Muscle of leg (tissue), 11 donors: ENCODE measurements around the gene OR52J3. TPM values are rescaled to one million over a fixed set of nuclear protein-coding genes. Genes with fewer than 3 reads are reported as not detected.
"Not testable (repeated sequence)": the region's sequence is repeated elsewhere in the genome, so short reads cannot be mapped to it uniquely, and the experiment has no call there.

ENCODE experiments used
- DNase-seq: peaks from one replicate; pipeline ENCODE4 v3.0.0; 2013
- H3K27ac ChIP-seq: one replicate; pipeline ENCODE4 v1.5.1; 2013; ENCODE audit warnings: mild to moderate bottlenecking, low read length, control low read depth
- H3K27me3 ChIP-seq: one replicate; pipeline ENCODE4 v1.6.1; 2013; ENCODE audit warnings: low read length; ENCODE audit not compliant: control insufficient read depth, insufficient read depth
- H3K36me3 ChIP-seq: one replicate; pipeline ENCODE4 v1.6.1; 2013; ENCODE audit warnings: low read length; ENCODE audit not compliant: control insufficient read depth, insufficient read depth
- H3K4me1 ChIP-seq: one replicate; pipeline ENCODE4 v1.6.1; 2013; ENCODE audit warnings: low read length; ENCODE audit not compliant: control insufficient read depth, insufficient read depth
- H3K4me3 ChIP-seq: one replicate; pipeline ENCODE4 v1.5.1; 2013; ENCODE audit warnings: low read length, control low read depth
- H3K9me3 ChIP-seq: replicated peaks from 2 replicates; pipeline ENCODE4 v1.6.1; 2013; ENCODE audit warnings: low read depth, low read length; ENCODE audit not compliant: control insufficient read depth
- WGBS: methylation state at CpG from one replicate; pipeline ENCODE4 v1.1.5; 2013; ENCODE audit warnings: missing lambda C conversion rate; ENCODE audit not compliant: insufficient coverage; 5-methylcytosine and 5-hydroxymethylcytosine counted together
- polyA plus RNA-seq, 8 donors: library from polyadenylated mRNA; unstranded; fragments of 120-200 nt; gene quantifications; one replicate each; pipeline versions ENCODE4 v1.2.1 to v1.2.3, GENCODE V29; 2013; ENCODE audit warnings: inconsistent platforms in 1 of 8, low replicate concordance in 1 of 8; ENCODE audit not compliant: insufficient read length in 8 of 8, insufficient read depth in 1 of 8
- total RNA-seq: library from RNA; stranded (reverse); fragments of 120-200 nt; gene quantifications from one replicate; pipeline ENCODE4 v1.2.4, GENCODE V29; 2013

Gene OR52J3
- total and polyA plus RNA-seq, 9 donors, result not detected

- WGBS, result 82% methylated on average over 3 of the region's 3 CpGs
These were observed 4.2 kb upstream of the OR52J3 start for GRCh38 chr11:5042091-5042490.

GRCh38 chr11:5043380-5043779 lies 2.9 kb upstream of the OR52J3 start:
- Histone ChIP-seq H3K27me3 (no peaks in the 10 kb centered on the region), H3K4me1 (no peaks in the 10 kb centered on the region), H3K27ac (no peak overlapping the region), H3K36me3 (no peaks in the 10 kb centered on the region), H3K9me3 (no peaks in the 10 kb centered on the region), H3K4me3 (no peak overlapping the region)
- DNase-seq, result no peak
- WGBS, result no CpG with 5 or more reads among the region's 2 CpGs

More at GRCh38 chr11:5042091-5042490, 4.2 kb upstream of the OR52J3 start:
- H3K36me3 ChIP-seq, result no peaks in the 10 kb centered on the region
- H3K4me1 ChIP-seq, result no peaks in the 10 kb centered on the region
- no peak overlapping the region for H3K27ac ChIP-seq
- H3K27me3 ChIP-seq, result no peaks in the 10 kb centered on the region
- H3K4me3 ChIP-seq, result no peak overlapping the region
- DNase-seq, result no peak
- H3K9me3 ChIP-seq, result no peaks in the 10 kb centered on the region

DNA sequence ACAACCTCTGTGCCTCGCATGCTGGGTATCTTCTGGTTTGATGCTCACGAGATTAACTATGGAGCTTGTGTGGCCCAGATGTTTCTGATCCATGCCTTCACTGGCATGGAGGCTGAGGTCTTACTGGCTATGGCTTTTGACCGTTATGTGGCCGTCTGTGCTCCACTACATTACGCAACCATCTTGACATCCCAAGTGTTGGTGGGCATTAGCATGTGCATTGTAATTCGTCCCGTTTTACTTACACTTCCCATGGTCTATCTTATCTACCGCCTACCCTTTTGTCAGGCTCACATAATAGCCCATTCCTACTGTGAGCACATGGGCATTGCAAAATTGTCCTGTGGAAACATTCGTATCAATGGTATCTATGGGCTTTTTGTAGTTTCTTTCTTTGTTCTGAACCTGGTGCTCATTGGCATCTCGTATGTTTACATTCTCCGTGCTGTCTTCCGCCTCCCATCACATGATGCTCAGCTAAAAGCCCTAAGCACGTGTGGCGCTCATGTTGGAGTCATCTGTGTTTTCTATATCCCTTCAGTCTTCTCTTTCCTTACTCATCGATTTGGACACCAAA lies 516 bp downstream of the OR52J3 start:
- no peak overlapping the region for H3K27ac ChIP-seq
- WGBS, result 80% methylated on average over 9 of the region's 15 CpGs
- H3K27me3 ChIP-seq, result no peaks in the 10 kb centered on the region
- no peak for DNase-seq
- H3K9me3 ChIP-seq, result no peaks in the 10 kb centered on the region
- no peaks in the 10 kb centered on the region for H3K4me1 ChIP-seq
- no peak overlapping the region for H3K4me3 ChIP-seq
- H3K36me3 ChIP-seq, result no peaks in the 10 kb centered on the region

DNA sequence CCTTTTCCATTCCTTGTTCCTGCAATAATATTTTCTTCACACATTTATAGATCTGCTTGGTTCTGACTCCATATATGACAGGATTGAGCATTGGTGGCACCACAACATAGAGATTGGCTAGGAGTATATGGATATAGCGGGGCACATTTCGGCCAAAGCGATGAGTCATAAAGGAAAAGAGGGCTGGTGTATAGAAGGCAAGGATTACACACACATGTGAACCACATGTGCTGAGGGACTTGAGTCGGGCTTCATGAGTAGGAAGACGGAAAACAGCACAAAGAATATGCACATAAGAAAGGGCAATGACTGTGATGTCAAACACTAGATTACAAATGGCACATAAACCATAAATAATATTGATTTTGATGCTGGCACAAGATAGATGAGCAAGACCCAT lies 12.4 kb downstream of the OR52J3 start:
- WGBS, result no CpG with 5 or more reads among the region's 5 CpGs
- H3K36me3 ChIP-seq, H3K4me3 ChIP-seq: not testable (repeated sequence)

DNA sequence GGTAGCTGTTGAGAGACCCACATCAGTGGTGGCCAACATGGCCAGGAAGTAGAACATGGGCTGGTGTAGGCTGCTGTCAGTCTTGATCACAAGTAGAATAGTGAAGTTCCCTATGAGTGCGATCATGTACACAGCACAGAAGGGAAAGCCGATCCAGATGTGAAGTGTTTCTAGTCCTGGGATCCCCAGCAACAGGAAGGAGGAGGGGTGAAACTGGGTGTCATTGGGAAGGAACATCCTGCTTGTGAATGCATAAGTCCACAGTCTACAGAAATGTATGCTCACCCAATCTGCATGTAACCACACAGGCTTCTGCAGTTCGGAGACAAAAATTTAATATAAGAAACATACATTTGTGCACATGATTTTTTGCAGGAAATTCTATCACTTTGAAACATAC lies 13.1 kb downstream of the OR52J3 start, which contains the start of gene OR52E2:
Gene OR52E2 (minus strand): TSS at position 237 of the 400 bp plus-strand sequence. CDS start 0 bp downstream, at position 237.
- H3K27ac ChIP-seq, result no peak within 1 kb of the TSS
- no peaks in the 10 kb centered on the region for H3K4me1 ChIP-seq
- no peaks in the 10 kb centered on the region for H3K9me3 ChIP-seq
- H3K36me3 ChIP-seq, result no peaks in the 10 kb centered on the region
- WGBS, result 60% methylated on average over 1 of the region's 3 CpGs
- DNase-seq, result no peak
- no peaks in the 10 kb centered on the region for H3K27me3 ChIP-seq
- no peak within 1 kb of the TSS for H3K4me3 ChIP-seq

More for the DNA sequence above, 12.4 kb downstream of the OR52J3 start:
- H3K4me1 ChIP-seq, H3K9me3 ChIP-seq, DNase-seq, H3K27me3 ChIP-seq, H3K27ac ChIP-seq: not testable (repeated sequence)

GRCh38 chr11:5065027-5065426 lies 18.7 kb downstream of the OR52J3 start:
- Histone ChIP-seq H3K27me3 (no peaks in the 10 kb centered on the region), H3K27ac (no peak overlapping the region), H3K9me3 (no peaks in the 10 kb centered on the region), H3K4me3 (no peak overlapping the region), H3K4me1 (no peaks in the 10 kb centered on the region), H3K36me3 (no peaks in the 10 kb centered on the region)
- WGBS, result no CpG with 5 or more reads among the region's 1 CpG
- DNase-seq, result no peak

- WGBS, result no CpG with 5 or more reads among the region's 3 CpGs
- no peaks in the 10 kb centered on the region for H3K4me1 ChIP-seq
- no peaks in the 10 kb centered on the region for H3K9me3 ChIP-seq
- no peak within 1 kb of the TSS for H3K4me3 ChIP-seq
- H3K36me3 ChIP-seq, result no peaks in the 10 kb centered on the region
- H3K27me3 ChIP-seq, result no peaks in the 10 kb centered on the region
- DNase-seq, result no peak
- no peak within 1 kb of the TSS for H3K27ac ChIP-seq
These were observed 22.9 kb downstream of the OR52J3 start, which contains the start of gene OR52E1 for GRCh38 chr11:5069272-5069671. OR52E1 (plus strand) TSS chr11:5069572.

GRCh38 chr11:5071799-5072198 lies 25.5 kb downstream of the OR52J3 start:
- WGBS, result no CpG with 5 or more reads among the region's 3 CpGs
- H3K9me3 ChIP-seq, result no peaks in the 10 kb centered on the region
- H3K36me3 ChIP-seq, result no peaks in the 10 kb centered on the region
- DNase-seq, result no peak
- no peaks in the 10 kb centered on the region for H3K4me1 ChIP-seq
- H3K4me3 ChIP-seq, result no peak overlapping the region
- H3K27ac ChIP-seq, result no peak overlapping the region
- no peaks in the 10 kb centered on the region for H3K27me3 ChIP-seq

DNA sequence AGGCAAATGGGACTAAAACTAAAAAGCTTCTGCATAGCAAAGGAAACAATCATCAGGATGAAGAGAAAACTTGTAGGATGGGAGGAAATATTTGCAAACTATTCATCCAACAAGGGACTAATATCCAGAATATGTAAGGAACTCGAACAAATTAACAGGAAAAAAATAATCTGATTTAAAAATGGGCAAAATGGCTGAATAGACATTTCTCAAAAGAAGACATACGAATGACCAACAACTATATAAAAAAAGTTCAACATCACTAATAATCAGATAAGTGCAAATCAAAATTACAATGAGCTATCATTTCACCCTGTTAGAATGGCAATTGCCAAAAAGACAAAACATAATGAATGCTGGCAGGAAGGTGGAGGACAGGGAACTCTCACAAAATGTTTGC lies 35.1 kb downstream of the OR52J3 start:
- no CpG with 5 or more reads among the region's 2 CpGs for WGBS
- DNase-seq, result no peak
- no peaks in the 10 kb centered on the region for H3K9me3 ChIP-seq

DNA sequence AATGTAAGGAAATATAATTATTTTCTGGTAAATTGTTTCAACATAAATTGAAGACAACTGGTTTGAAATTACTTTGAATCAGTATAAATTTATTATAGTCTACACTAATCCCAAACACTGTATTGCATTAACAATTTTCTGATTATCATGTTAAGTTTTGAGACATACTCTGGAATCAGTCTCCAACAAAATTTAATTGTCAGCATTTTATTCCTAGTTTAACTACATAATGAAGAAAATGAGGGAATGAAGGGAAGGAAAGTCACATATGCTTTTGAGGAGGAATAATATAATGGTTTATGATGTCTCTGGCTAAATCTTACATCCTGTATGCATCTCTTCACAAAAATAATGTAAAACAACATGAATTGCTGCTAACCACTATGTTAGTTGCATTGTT lies 37.3 kb downstream of the OR52J3 start:
- DNase-seq, result no peak
- H3K27ac ChIP-seq, result no peak overlapping the region
- no peaks in the 10 kb centered on the region for H3K36me3 ChIP-seq
- no peaks in the 10 kb centered on the region for H3K27me3 ChIP-seq
- no peak overlapping the region for H3K4me3 ChIP-seq
- no peaks in the 10 kb centered on the region for H3K9me3 ChIP-seq
- H3K4me1 ChIP-seq, result no peaks in the 10 kb centered on the region

More for the DNA sequence above, 35.1 kb downstream of the OR52J3 start:
- H3K27ac ChIP-seq, result no peak overlapping the region
- no peaks in the 10 kb centered on the region for H3K27me3 ChIP-seq
- no peaks in the 10 kb centered on the region for H3K36me3 ChIP-seq
- no peak overlapping the region for H3K4me3 ChIP-seq
- H3K4me1 ChIP-seq, result no peaks in the 10 kb centered on the region

GRCh38 chr11:5088556-5088955 lies 42.2 kb downstream of the OR52J3 start:
- no peak overlapping the region for H3K27ac ChIP-seq
- H3K4me1 ChIP-seq, result no peaks in the 10 kb centered on the region
- H3K27me3 ChIP-seq, result no peaks in the 10 kb centered on the region
- DNase-seq, result no peak
- H3K36me3 ChIP-seq, result no peaks in the 10 kb centered on the region
- no peak overlapping the region for H3K4me3 ChIP-seq
- H3K9me3 ChIP-seq, result no peaks in the 10 kb centered on the region
